DMS53 (cell line): ENCODE data around the gene FHOD3.

ENCODE experiments used
- DNase-seq: peaks from one replicate; lab custom pipeline; 2025; lab: John Stamatoyannopoulos, UW

FHOD3 gene

DNA sequence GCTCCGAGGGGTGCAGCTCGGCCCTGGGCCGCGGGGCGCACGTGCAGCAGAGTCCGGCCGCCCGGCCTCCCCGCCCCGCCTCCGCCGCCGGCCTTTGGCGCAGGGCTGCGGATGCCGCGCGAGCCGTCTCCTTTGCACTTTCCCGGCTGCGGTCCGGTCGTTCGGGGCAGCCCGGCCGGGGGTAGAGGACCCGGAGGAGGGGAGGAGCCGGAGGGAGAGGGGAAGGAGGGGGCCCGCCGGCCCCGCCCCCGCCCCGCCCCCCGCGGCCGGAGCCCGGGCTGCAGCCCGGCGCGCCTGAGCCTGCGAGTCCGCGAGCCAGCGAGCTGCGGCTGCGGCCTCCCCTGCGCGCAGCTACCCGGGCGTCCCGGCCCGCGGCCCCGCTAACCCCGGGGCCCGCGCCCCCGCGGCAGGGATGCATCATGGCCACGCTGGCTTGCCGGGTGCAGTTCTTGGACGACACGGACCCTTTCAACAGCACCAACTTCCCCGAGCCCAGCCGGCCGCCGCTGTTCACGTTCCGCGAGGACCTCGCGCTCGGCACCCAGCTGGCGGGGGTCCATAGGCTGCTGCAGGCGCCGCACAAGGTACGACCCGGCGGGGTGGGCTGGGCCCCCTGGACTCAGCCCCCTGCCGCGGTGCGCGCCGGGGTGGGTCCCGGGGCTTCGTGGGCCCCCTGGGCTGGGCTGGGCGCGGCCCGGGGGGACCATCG lies at the start of gene FHOD3:
TSS of gene FHOD3 (plus strand) at position 297 of the 709 bp plus-strand sequence. CDS start at position 420, 123 bp downstream.
- DNase-seq, result peak; percentile 94

DNA sequence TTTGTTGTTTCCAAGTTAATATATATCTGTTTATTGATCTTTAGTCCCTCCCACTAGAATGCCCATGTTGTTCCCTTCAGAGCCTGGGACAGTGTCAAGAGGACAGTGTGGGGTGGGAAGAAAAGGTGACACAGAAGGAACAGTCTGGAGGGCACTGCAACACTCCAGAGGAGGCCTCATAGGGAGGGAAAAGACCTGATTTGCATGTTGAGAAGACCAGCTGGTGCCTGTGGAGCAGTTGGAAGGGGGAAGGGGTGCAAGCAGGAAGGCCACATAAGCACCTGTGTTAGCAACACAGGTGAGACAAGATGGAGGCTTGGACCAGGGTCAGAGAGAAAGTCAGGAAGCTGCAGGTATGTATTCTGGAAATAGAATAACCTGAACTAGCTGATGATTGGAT lies 48.1 kb upstream of the FHOD3 start:
- peak; percentile 36 for DNase-seq

DNA sequence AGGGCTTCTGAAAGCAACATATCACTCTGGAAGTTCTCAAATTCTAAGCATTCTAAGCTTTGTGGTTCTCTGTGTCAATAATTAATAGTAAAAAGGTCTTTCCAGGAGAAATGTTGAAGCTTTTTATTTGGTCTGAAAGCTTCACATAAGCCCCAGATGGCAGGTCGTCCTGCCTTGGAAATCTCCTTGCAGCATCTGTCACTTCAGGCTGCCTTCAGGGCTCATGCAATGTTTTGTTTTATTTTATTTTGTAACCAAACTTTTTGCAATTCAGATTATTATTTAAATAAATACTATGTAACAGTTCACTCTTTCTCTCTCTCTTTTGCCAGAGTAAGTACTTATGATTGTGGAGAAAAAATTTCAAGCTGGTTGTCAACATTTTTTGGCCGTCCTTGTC lies 46.7 kb upstream of the FHOD3 start:
- DNase-seq, result no peak

DNA sequence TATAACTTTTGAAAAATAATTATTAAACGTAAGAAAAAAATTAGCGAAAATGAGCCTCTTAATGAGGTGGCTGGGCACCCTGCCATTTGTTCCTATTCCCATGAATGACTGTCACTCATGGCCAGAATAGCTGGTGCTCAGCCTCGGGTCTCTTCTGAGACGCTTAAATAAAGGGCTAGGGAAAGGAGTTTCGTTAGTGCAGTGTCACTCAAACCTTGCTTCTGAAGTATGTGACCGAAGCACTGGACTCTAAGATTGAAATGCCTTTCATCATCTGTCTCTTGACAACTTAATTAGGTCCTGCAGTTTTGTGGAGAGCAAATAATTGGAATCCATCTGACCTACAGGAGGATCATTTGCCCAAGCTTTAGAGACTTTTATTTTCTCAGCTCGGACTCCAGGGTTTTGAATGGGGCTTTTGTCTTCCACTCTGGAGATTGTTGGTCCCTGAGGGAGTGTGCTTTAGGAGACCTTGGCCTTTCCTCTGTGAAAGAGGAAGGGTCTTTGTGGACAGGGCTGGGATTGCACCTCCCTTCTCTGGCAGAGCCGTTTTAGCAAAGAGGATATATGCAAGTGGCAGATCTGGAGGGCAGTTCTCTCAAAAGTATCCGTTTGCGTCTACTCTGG lies 42.3 kb upstream of the FHOD3 start:
- no peak for DNase-seq

DNA sequence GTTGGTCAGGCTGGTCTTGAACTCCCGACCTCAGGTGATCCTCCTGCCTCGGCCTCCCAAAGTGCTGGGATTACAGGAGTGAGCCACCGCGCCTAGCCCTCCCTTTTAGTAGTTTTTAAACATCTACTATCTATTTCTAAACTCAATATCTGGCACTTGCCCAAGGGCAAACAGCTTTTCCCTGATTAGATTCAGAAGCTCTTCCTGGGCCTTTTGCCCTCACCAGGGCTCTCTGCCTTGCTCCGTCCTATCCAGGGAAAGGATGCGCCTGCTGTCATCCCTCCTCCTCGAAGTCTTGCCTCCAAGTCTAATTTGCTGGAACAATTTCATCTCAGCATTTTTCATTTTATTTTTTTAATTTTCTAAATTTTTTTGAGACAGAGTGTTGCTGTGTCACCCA lies 41.4 kb upstream of the FHOD3 start:
- no peak for DNase-seq

DNA sequence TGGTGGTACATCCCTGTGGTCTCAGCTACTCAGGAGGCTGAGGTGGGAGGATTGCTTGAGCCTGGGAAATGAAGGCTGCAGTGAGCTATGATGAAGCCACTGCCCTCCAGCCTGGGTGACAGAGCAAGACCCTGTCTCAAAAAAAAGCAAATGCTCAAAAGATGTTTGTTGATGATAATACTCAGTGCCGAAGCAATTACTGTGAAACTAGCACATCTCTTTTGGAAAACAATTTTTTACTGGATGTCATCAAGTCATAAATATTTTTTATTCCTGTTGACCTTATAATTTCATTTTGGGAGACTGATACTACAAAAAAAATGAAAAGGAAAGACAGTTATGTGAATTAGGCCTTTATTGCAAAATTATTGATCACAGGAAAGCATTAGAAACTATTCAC lies 34.5 kb upstream of the FHOD3 start:
- DNase-seq, result no peak

DNA sequence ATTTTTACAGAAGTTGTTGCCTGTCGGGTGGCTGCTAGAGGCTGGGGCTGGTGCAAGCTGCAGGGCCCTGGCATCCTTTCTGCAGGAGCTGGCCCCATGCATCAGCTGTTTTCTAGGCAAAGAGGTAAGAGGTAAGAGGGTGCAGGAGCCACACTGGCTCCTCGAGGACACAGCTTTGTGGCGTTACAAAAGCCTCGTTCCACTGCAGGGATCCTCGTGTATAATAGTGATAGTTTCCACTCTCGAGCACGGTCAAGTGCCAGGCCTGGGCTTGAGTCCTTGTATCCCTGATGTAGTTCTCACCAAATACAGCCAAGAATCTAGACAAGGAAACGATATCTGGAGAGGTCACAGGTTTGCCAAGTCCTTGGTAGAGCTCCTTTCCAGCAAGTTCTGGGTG lies 33.2 kb upstream of the FHOD3 start:
- no peak for DNase-seq

DNA sequence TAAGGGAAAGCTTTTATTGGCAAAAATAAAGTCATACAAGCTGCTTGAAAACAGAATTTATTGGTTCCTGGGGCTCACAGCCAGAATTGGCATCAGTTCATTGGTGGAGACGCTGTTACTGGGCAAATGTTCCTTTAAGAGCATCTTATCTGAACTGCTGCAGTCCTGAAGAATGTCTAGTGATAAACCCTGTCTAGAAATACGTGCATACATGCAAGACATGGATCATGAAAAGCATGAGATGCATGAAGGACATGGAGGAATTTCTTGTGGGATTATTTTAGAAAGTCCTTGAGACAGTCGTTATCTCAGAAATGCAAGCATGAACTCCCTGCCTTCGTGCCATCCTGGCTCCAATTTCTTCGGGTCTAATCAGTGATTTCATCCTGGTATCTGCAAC lies 32.5 kb upstream of the FHOD3 start:
- DNase-seq, result no peak

DNA sequence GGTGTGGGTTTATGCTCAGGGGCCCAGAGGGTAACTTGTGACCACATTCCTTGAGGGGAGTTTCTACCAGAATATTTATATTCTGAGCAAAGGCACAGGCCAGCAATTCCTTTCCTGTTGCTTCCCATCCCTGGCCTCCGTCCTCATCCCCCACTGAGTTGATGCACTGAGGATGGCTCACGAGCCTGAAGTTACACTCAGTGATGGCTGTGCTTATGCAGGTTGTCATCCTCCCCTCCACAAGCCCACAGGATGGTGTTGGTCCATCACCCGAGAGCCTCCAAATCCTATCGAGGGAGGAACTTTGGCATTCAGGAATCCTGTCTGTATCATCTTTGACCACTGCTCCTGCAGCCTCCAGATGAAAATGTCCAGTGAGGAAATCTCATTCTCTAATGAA lies 28.4 kb upstream of the FHOD3 start:
- DNase-seq, result no peak

DNA sequence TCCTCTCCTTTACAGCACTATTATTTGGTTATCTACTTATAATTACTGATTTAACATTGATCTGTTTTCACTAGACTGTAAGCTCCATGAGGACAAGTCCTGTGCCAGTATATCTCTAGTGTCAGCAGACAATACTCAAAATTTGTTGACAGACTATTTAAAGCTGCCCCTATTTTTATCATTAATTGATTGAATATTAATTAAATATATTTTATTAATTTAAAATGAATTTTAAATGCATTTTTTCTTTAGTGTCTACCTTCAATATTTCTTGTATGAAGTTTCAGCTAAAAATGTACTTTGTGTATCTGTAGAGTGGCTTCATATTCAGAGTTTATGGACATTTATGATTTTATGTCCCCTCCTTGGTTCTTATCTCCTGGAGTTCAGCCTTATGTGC lies 26.4 kb upstream of the FHOD3 start:
- DNase-seq, result no peak

DNA sequence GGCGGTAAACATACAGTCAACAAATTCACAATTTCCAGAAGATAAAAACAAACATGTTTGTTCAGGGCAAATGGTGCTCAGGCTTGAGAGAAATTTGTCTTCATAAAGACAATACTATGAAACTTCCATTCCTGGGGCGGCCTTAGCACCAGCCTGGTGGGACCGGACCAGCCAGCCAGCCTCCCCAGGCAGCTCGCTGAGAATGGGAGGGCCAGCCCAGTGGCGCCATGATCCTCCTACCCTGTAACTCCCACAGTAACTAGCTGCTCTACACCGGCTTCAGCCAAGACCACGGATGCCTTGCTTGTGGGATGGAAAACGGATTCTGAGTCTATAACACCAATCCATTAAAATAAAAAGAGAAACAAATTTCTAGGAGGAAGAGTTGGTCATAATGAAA lies 24.2 kb upstream of the FHOD3 start:
- DNase-seq, result no peak

DNA sequence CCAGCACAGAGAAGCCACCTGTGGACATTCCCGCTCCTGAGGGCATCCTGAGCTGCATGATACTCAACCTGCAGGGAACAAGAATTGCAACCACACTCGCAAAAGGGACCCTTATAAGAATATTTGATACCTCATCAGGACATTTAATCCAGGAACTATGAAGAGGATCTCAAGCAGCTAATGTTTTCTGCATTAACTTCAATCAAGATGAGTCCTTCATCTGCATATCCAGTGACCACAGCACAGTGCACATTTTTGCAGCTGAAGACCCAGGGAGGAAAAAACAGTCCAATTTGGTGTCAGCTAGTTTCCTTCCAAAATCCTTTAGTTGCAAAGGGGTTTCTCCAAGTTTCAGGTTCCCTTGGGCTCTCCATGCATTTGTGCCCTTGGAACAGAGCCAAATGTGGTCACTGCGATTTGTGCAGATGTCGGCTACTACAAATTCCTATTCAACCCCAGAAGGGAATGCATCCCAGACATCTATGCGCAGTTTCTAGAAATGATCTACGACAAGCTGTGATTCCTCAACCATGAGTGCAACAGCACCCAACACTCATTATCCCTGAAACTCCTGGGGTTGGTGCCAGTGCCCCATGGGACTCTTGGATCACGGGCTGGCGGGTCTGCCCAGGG lies 23.3 kb upstream of the FHOD3 start:
- DNase-seq, result no peak

DNA sequence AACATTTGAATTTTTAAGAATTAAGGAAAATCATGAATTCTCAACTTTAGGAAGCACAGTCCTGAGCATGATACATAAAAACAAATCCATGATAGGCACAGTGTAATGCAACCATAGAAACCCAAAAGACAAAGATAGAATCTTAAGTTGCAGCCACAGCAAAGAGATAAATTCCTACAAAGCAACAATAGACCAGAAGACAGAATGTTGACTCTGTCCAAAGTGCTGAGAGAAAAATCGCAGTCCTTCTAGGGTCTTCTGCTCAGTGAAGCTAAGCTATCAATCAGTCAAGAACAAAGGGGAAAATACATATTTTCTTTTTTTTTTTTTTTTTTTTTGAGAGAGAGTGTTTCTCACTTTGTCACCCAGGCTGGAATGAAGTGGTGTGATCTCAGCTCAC lies 22.0 kb upstream of the FHOD3 start:
- DNase-seq, result no peak

DNA sequence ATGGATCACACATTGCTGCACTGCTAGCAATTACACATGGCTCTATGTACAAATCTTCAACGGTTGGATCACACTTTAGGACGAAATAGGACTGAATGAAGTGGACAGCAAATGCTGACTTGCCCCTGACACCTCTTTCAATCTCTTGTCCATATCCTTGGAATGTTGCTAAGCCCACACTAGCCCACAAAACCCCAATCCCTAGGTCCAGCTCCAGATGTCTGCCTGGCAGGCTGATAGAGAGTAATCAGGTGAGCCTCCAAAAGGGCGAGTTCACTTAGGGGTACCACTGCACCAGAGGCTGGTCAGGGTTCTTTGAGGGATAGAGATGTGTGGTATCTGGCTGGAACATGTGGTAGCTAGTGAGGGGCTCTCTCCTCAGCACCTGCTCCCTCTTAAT lies 18.5 kb upstream of the FHOD3 start:
- no peak for DNase-seq

DNA sequence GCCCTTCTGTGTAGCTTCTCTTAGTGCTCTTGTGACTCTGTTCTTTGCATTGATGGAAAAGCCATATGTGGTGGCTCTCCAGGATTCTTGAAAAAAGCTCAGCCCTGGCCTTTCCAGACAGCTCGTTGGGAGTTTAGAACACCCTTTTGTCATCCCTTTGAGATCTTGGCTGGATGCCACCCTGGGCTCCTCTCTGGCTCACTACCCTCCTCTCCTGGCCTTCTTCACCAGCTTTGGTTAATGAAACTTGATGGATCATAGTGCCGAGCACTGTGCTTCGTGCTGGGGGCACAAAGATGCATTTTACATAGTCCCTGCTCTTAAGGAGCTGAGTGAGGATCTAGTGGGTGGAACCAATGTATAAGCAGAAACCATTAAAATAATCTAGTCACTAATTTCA lies 15.6 kb upstream of the FHOD3 start:
- no peak for DNase-seq

DNA sequence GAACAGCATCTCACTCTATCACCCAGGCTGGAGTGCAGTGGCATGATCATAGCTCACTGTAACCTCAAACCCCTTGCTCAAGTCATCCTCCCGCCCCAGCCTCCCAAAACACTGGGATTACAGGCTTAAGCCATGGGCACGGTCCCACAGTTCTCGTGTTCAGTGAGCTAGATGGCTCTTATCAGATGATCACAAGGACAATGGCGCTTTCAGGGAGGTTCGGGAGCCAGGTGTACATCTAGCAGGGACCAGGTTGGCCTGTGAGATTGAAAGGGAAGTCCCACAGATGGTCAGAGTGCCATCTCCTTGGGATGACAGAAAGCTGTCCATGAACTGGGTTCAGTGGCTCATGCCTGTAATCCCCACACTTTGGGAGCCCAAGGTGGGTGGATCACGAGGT lies 14.1 kb upstream of the FHOD3 start:
- no peak for DNase-seq

DNA sequence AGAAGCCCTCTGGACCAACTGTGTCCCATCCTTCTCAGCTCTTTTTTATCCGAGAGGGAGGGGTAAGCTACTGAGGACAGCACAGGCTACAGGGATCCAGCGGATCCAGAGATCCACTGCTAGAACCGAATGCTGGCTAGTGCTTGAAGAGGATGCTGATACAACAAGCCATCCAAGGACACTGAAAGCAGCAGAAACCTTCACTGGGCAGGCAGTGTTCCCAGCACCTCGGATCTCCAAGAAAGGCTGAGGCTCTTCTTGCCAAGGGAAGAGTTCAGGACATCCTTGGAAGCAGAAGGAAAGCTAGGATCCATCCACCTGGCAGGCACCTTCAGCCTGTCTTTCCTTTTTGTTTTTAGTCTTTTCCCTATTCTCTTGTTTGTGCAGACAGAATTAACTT lies 13.2 kb upstream of the FHOD3 start:
- DNase-seq, result peak; percentile 33

DNA sequence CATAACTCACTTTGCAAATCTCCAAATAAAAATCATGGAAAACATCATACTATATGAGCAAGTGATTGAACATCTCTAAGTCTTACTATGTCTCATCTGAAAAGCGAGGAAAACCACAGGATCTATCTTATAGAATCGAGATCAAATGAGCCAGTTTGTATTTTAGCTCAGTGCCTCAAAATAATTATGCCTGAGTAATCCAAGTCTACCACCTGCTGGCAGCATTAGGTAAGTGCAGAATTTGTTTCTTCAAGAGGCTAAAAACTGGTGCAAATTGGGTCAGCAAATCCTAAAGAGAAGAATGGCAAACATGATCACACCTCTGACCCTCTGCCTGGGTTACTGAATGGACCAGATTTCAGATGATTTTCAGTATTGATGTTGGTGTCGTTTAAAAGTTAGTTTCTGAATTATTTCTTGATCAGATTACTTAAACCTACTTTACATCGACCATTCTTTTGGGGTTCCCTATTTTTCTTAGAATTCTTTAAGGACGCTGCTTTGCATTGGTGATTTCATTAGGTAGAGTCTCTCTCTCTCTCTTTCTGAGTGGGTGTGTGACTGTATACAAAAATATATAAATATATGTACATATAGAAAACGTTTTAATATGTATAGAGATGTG lies 12.7 kb upstream of the FHOD3 start:
- DNase-seq, result peak; percentile 84

DNA sequence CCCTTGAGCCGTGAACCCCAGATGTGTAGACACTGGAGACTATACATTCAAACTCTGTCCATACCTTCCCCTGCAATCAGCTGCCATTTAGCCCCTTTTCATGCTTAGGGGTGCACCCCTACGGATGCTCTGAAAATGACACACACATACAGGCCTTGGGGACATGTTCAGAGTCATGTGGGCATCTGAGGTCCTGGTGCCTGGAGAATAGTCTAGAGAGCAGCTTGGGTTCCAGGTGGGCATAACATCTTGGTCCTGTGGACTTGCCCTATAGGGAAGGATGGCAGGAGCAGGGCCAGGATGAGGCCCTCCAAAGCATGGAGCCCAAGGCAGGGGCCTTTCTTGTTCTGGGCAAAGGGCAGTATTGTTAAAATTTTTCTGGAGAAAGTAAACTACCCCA lies 9.9 kb upstream of the FHOD3 start:
- DNase-seq, result no peak

DNA sequence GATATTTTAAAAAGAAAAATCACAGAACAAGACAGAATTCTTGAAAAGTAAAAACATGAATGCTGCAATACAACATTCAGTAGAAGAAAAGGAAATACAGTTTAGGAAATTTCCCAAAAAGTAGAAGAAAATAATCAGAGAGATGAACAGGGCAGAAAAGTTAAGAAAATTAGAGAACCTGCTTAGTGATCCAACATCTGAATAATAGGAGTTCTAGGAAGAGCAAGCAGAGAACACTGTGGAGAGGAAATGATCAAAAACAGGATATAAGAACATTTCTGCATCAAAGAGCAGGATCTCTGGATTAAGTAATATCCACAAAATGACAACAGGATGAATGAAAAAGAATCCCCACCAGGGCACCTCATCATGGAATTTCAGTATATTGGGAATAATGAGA lies 8.8 kb upstream of the FHOD3 start:
- DNase-seq, result peak; percentile 19

DNA sequence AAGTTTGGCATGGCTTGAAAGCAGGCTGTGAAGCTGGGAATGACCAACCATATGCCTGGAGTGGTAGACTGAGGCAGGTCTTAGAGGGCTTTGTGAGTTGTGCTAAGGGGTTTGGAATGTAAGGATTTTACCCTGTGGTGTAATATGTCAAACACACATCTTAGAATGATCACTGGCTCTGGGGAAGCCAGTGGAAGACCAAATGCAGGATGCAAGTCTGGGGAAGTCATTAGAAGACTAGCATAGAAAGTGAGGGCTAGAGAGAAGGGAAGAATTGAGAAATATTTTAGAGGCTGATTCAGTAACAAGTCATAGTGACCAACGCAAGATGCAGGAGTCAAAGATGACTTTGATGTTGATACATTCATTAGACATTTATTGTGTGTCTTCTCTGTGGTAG lies 3.5 kb upstream of the FHOD3 start:
- no peak for DNase-seq

DNA sequence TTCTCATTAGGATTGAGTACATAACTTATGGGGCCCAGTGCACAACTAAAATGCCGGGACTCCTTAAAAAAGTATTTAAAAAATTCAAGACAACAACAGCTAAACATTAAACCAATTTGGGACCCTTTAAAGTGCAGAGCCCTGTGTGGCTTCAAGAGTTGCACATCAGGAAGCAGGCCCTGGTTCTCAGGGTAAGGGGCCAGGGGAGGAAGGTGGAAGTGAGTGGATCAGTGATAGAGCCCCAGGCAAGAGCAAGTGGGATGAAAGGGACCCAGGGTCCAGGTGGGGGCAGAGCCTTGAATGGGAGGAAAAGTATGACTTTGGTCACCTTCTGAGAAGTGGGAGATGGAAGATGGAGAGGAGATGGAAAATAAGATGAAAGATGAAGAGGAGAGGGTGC lies 2.3 kb upstream of the FHOD3 start:
- no peak for DNase-seq

DNA sequence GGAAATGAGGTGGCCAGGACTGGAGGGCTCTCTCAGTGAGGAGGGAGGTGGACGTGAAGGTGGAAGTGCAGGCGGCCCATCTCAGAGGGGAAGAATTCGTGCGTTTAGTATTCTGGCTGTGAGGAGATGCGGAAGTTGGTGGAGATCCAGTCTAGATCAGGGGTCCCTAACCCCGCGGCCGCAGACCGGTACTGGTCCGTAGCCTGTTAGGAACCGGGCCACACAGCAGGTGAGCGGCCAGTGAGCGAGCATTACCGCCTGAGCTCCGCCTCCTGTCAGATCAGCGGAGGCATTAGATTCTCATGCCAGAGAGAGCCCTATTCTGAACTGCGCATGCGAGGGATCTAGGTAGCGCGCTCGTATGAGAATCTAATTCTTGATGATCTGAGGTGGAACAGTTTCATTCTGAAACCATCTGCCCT lies 1.6 kb upstream of the FHOD3 start:
- DNase-seq, result peak; percentile 89
